ENCODE results near the gene RAB9B. TPM values are rescaled to one million over a fixed set of nuclear protein-coding genes. Genes with fewer than 3 reads are reported as not detected.

The RAB9B gene
- total RNA-seq, 1 donor from 2014 or later = 2.7 TPM

GRCh38 chrX:103773445-103773844, 58.6 kb downstream of the RAB9B start:
- DNase-seq (ENCODE audit: low spot score) = no peak
- no peak for TF ChIP-seq CTCF (IDR thresholded peaks at IDR 0.05)
- H3K4me3 Mint-ChIP-seq (ENCODE audit: unreplicated experiment) = no peak overlapping the region
- H3K27me3 Mint-ChIP-seq (ENCODE audit: low read depth) = no peaks in the 10 kb centered on the region
- no peak overlapping the region for H3K27ac Mint-ChIP-seq (ENCODE audit: unreplicated experiment)
- H3K4me1 Mint-ChIP-seq (ENCODE audit: low read depth) = peaks cover 7% of the 10 kb centered on the region
- H3K9me3 Mint-ChIP-seq (ENCODE audit: low read depth) = no peaks in the 10 kb centered on the region
- no peaks in the 10 kb centered on the region for H3K36me3 Mint-ChIP-seq (ENCODE audit: low read depth)

Other genes with a start within 250 kb of the RAB9B start
- gene TCEAL4, start 246.7 kb downstream of the RAB9B start, total RNA-seq = 84.5 to 91.5 TPM (median 88.0 TPM) in 3 replicates
- 40.0 to 40.8 TPM (median 40.2 TPM) in 3 replicates for gene TCEAL3, start 224.3 kb downstream of the RAB9B start, total RNA-seq
- gene TCEAL1, start 203.3 kb downstream of the RAB9B start, total RNA-seq = 26.7 to 27.7 TPM (median 27.2 TPM) in 3 replicates
- 540 to 567 TPM (median 545 TPM) in 3 replicates for gene MORF4L2, start 145.6 kb downstream of the RAB9B start, total RNA-seq
- gene TMEM31, start 121.3 kb downstream of the RAB9B start, total RNA-seq = not detected in 3 replicates
- gene PLP1, start 55.4 kb downstream of the RAB9B start, total RNA-seq = 0.77 to 1.2 TPM (median 1.1 TPM) in 3 replicates
- 6.8 to 12.5 TPM (median 9.7 TPM) in 3 replicates for gene TMSB15B, start 130.4 kb upstream of the RAB9B start, total RNA-seq
- gene H2BW1, start 181.5 kb upstream of the RAB9B start, total RNA-seq = not detected in 3 replicates
- 0.59 TPM in 1 of 3 replicates, not detected in the others for gene H2BW2, start 207.7 kb upstream of the RAB9B start, total RNA-seq
- 3.4 to 4.5 TPM (median 4.3 TPM) in 3 replicates for gene TMSB15C, start 244.0 kb upstream of the RAB9B start, total RNA-seq